A673 (cell line): ENCODE measurements around the gene C12orf57. TPM values are rescaled to one million over a fixed set of nuclear protein-coding genes. Genes with fewer than 3 reads are reported as not detected.
A peak's percentile ranks its signal among the peaks of the same experiment; 100 is the strongest.

Experiments used
- BruUV-seq: library from RNA; stranded (reverse); fragments of 400-500 nt; replicated peaks from 2 replicates; lab custom pipeline; 2021; lab: Mats Ljungman, UMichigan
- CTCF ChIA-PET: fragments of 300-600 bp; sonication (Branson Sonifier 250); formaldehyde crosslinking; loops from one replicate; lab custom pipeline; 2022; ENCODE audit warnings: antibody characterized with exemption; lab: Charles Lee
- POLR2A ChIA-PET: fragments of 300-600 bp; sonication (Branson Sonifier 250); formaldehyde crosslinking; loops from one replicate; lab custom pipeline; 2022; ENCODE audit warnings: antibody characterized with exemption; ENCODE audit not compliant: low non-redundant PET; lab: Charles Lee
- DNase-seq: peaks from one replicate; pipeline ENCODE4 v3.0.0-alpha.2; 2015; ENCODE audit warnings: low spot score
- H3K27ac ChIP-seq: fragments of 200-600 bp; sonication (generic); 2 replicates; pipeline ENCODE4 v1.5.1; 2016; ENCODE audit warnings: mixed run types, low read depth, mild to moderate bottlenecking, mixed read lengths, antibody characterized with exemption, low read length; ENCODE audit not compliant: poor library complexity, severe bottlenecking
- H3K27me3 ChIP-seq: fragments of 200-600 bp; sonication (generic); replicated peaks from 2 replicates; pipeline ENCODE4 v1.6.1; 2017; ENCODE audit warnings: mixed run types, low read depth, mild to moderate bottlenecking, mixed read lengths, antibody characterized with exemption, low read length; ENCODE audit not compliant: insufficient read depth, poor library complexity
- H3K36me3 ChIP-seq: fragments of 200-600 bp; sonication (generic); 2 replicates; pipeline ENCODE4 v1.6.1; 2016; ENCODE audit warnings: mixed run types, mild to moderate bottlenecking, mixed read lengths, antibody characterized with exemption, low read length; ENCODE audit not compliant: insufficient read depth, poor library complexity, severe bottlenecking
- H3K4me1 ChIP-seq: fragments of 200-600 bp; sonication (generic); 2 replicates; pipeline ENCODE4 v1.6.1; 2017; ENCODE audit warnings: mixed run types, mild to moderate bottlenecking, mixed read lengths, antibody characterized with exemption, low read length; ENCODE audit not compliant: insufficient read depth, poor library complexity, severe bottlenecking
- H3K4me3 ChIP-seq: fragments of 200-600 bp; sonication (generic); 2 replicates; pipeline ENCODE4 v1.5.1; 2016; ENCODE audit warnings: low read depth, mixed run types, mild to moderate bottlenecking, mixed read lengths, low read length; ENCODE audit not compliant: poor library complexity, severe bottlenecking
- H3K9me3 ChIP-seq: fragments of 200-600 bp; sonication (generic); 2 replicates; pipeline ENCODE4 v1.6.1; 2016; ENCODE audit warnings: mixed run types, low read depth, mild to moderate bottlenecking, mixed read lengths, antibody characterized with exemption, low read length; ENCODE audit not compliant: poor library complexity, severe bottlenecking
- CTCF ChIP-seq: fragments of 300-800, 200-600 bp; sonication (generic); conservative IDR thresholded peaks from 2 replicates; pipeline ENCODE4 v1.5.1; 2017; ENCODE audit warnings: low read depth, mild to moderate bottlenecking, antibody characterized with exemption, low read length, moderate library complexity, mixed read lengths
- EZH2 ChIP-seq: fragments of 200-600 bp; sonication (generic); IDR thresholded peaks from 2 replicates; pipeline ENCODE4 v1.6.1; 2017; ENCODE audit warnings: borderline replicate concordance, low read depth, mild to moderate bottlenecking, mixed read lengths, antibody characterized with exemption, low read length; ENCODE audit not compliant: poor library complexity, severe bottlenecking
- intact Hi-C: fragments of 100-400 bp; cut with micrococcal nuclease; formaldehyde crosslinking; loops from one replicate; pipeline ENCODE4 v1.10.0; 2022; ENCODE audit not compliant: unreplicated experiment
- total RNA-seq: library from RNA; stranded (reverse); gene quantifications from 2 replicates; pipeline ENCODE4 v1.2.3, GENCODE V29; 2021

The C12orf57 gene
- total RNA-seq, 1 experiment from 2014 or later, result 260 TPM

GRCh38 chr12:6954316-6955107, 10.7 kb downstream of the C12orf57 start:
- Histone ChIP-seq H3K9me3 (no peaks in the 10 kb centered on the region), H3K36me3 (no peaks in the 10 kb centered on the region), H3K4me3 (no peak overlapping the region), H3K27me3 (no peaks in the 10 kb centered on the region), H3K4me1 (peaks cover 13% of the 10 kb centered on the region), H3K27ac (peak overlapping the region; percentile 82)
- CTCF ChIA-PET, result no interaction called here
- BruUV-seq, result no TSS peak
- no peak for DNase-seq
- no peak for TF ChIP-seq CTCF
- TF ChIP-seq EZH2, result no peak
- intact Hi-C loops, result no loop called here
- POLR2A ChIA-PET, result no interaction called here

GRCh38 chr12:6955108-6956020, 11.5 kb downstream of the C12orf57 start:
- intact Hi-C loops, result no loop called here
- H3K4me3 ChIP-seq, result no peak overlapping the region
- H3K27ac ChIP-seq, result no peak overlapping the region
- ChIA-PET POLR2A (interaction anchor here (0.9 kb wide), 1 partner anchor 11 kb away, joined by 4 read pairs; the partner anchor contains the start of gene C12orf57), CTCF (no interaction called here)
- no peak for DNase-seq
- H3K9me3 ChIP-seq, result no peaks in the 10 kb centered on the region
- TF ChIP-seq CTCF (no peak), EZH2 (no peak)
- H3K36me3 ChIP-seq, result no peaks in the 10 kb centered on the region
- BruUV-seq, result no TSS peak
- no peaks in the 10 kb centered on the region for H3K27me3 ChIP-seq
- H3K4me1 ChIP-seq, result peaks cover 13% of the 10 kb centered on the region

- ChIA-PET CTCF (no interaction called here), POLR2A (interaction anchor here (0.9 kb wide), 1 partner anchor 12 kb away, joined by 4 read pairs; the partner anchor contains the start of gene C12orf57)
- DNase-seq, result no peak
- H3K27ac ChIP-seq, result no peak overlapping the region
- TF ChIP-seq EZH2, result no peak
- no peak for TF ChIP-seq CTCF
- H3K36me3 ChIP-seq, result no peaks in the 10 kb centered on the region
- no TSS peak for BruUV-seq
- intact Hi-C loops, result no loop called here
- no peak overlapping the region for H3K4me3 ChIP-seq
- H3K9me3 ChIP-seq, result no peaks in the 10 kb centered on the region
- H3K4me1 ChIP-seq, result peaks cover 19% of the 10 kb centered on the region
- H3K27me3 ChIP-seq, result no peaks in the 10 kb centered on the region
These were observed 12.4 kb downstream of the C12orf57 start for GRCh38 chr12:6956021-6956727.
